K562 (cell line): ENCODE results near the gene NPAS2. TPM values are rescaled to one million over a fixed set of nuclear protein-coding genes. Genes with fewer than 3 reads are reported as not detected.
A peak's percentile ranks its signal among the peaks of the same experiment; 100 is the strongest.

Source experiments
- ATAC-seq: fragments of 200-7000 bp; cut with Tn5 transposase; 3 replicates; pipeline ENCODE4 v1.9.1; 2020; ENCODE audit warnings: moderate library complexity
- BruUV-seq: library from RNA; stranded (reverse); fragments of 400-500 nt; replicated peaks from 2 replicates; lab custom pipeline; 2021; lab: Mats Ljungman, UMichigan
- CTCF ChIA-PET: fragments of 300-600 bp; formaldehyde crosslinking; extraction: SDS; loops from one replicate; lab custom pipeline; 2021; ENCODE audit warnings: low intra/inter-chr PET ratio; lab: Yijun Ruan, JAX
- POLR2A ChIA-PET: fragments of 300-600, 350-650 bp; sonication (Branson Sonifier 250); formaldehyde crosslinking; extraction: SDS; loops from one replicate; lab custom pipeline; 2021; ENCODE audit warnings: antibody characterized with exemption, inconsistent platforms; lab: Yijun Ruan, JAX
- DNase-seq, 4 experiments: peaks; one replicate each; pipeline versions ENCODE4 v3.0.0 to v3.0.0-alpha.2; 2011 to 2018; ENCODE audit warnings: low spot score in 3 of 4, mixed read lengths in 3 of 4; ENCODE audit errors: extremely low read depth in 1 of 4
- FAIRE-seq: peaks from 2 replicates; lab custom pipeline; 2011; peaks lifted over from hg19 to GRCh38; lab: Jason Lieb, UNC
- H2AFZ ChIP-seq: 2 replicates; pipeline ENCODE4 v1.6.0; 2011; ENCODE audit warnings: low read depth, low read length, control low read depth, inconsistent platforms
- H3K27ac ChIP-seq: fragments of 200-600 bp; 3 replicates; pipeline ENCODE4 v1.8.0; 2011; ENCODE audit warnings: low read depth, mild to moderate bottlenecking, control low read depth, inconsistent platforms, low read length, moderate library complexity, mixed read lengths; ENCODE audit errors: extremely low read depth
- H3K27me3 ChIP-seq, 2 experiments: fragments of 300-600 bp in 1 of 2; 2 replicates in 1 of 2; 3 replicates in 1 of 2; pipeline versions ENCODE4 v1.6.0 to v1.8.0; 2011; ENCODE audit warnings: inconsistent platforms in 2 of 2, low read length in 2 of 2, mild to moderate bottlenecking in 1 of 2, mixed read lengths in 1 of 2, moderate library complexity in 1 of 2; ENCODE audit not compliant: control insufficient read depth in 2 of 2, insufficient read depth in 2 of 2
- H3K36me3 ChIP-seq: fragments of 300-600 bp; 3 replicates; pipeline ENCODE4 v1.8.0; 2011; ENCODE audit warnings: mild to moderate bottlenecking, low read length, inconsistent platforms; ENCODE audit not compliant: control insufficient read depth, insufficient read depth
- H3K4me1 ChIP-seq, 2 experiments: fragments of 200-600 bp in 1 of 2; replicated peaks in 1 of 2; 2 replicates in 1 of 2; 3 replicates in 1 of 2; pipeline versions ENCODE4 v1.5.1 to v1.8.0; 2011; ENCODE audit warnings: inconsistent platforms in 2 of 2, low read length in 2 of 2, mild to moderate bottlenecking in 1 of 2, mixed read lengths in 1 of 2, moderate library complexity in 1 of 2; ENCODE audit not compliant: control insufficient read depth in 2 of 2, insufficient read depth in 2 of 2
- H3K4me2 ChIP-seq: 2 replicates; pipeline ENCODE4 v1.6.1; 2011; ENCODE audit warnings: low read length, control low read depth, inconsistent platforms, mixed read lengths; ENCODE audit not compliant: insufficient read depth
- H3K4me3 ChIP-seq: fragments of 200-600 bp; sonication (generic), shearing (Covaris generic); 2 replicates; pipeline ENCODE4 v1.5.1; 2016; ENCODE audit warnings: control low read depth, inconsistent platforms
- H3K79me2 ChIP-seq: fragments of 200-600 bp; 3 replicates; pipeline ENCODE4 v1.8.0; 2011; ENCODE audit warnings: low read length, inconsistent platforms; ENCODE audit not compliant: control insufficient read depth, insufficient read depth
- H3K9ac ChIP-seq, 2 experiments: 2 replicates each; pipeline versions ENCODE4 v1.6.0 to v1.6.1; 2011; ENCODE audit warnings: low read depth in 2 of 2, low read length in 2 of 2, control low read depth in 1 of 2, inconsistent platforms in 1 of 2, mild to moderate bottlenecking in 1 of 2, mixed read lengths in 1 of 2; ENCODE audit not compliant: insufficient read depth in 1 of 2
- H3K9me1 ChIP-seq: one replicate; pipeline ENCODE4 v1.6.0; 2011; ENCODE audit warnings: inconsistent platforms, mild to moderate bottlenecking, low read length, moderate library complexity; ENCODE audit not compliant: control insufficient read depth, insufficient read depth
- H3K9me3 ChIP-seq: replicated peaks from 2 replicates; pipeline ENCODE4 v1.5.1; 2011; ENCODE audit warnings: low read depth, low read length, inconsistent platforms; ENCODE audit not compliant: control insufficient read depth, insufficient read depth
- H4K20me1 ChIP-seq: replicated peaks from 2 replicates; pipeline ENCODE4 v1.6.1; 2011; ENCODE audit warnings: low read length, inconsistent platforms, mixed read lengths; ENCODE audit not compliant: control insufficient read depth, insufficient read depth
- CTBP1 ChIP-seq: fragments of 450-650 bp; IDR thresholded peaks from 2 replicates; pipeline ENCODE4 v1.6.1; 2016; ENCODE audit warnings: borderline replicate concordance
- PKNOX1 ChIP-seq: fragments of 450-650 bp; IDR thresholded peaks from 2 replicates; pipeline ENCODE4 v1.6.1; 2016
- SREBF2 ChIP-seq: sonication (generic); formaldehyde crosslinking; IDR thresholded peaks from 2 replicates; pipeline ENCODE4 v1.4.0; 2020; ENCODE audit warnings: mild to moderate bottlenecking, missing genetic modification reagents
- ZNF584 ChIP-seq: fragments of 200-800 bp; sonication (Bioruptor generic); IDR thresholded peaks from 2 replicates; pipeline ENCODE4 v1.6.1; 2016; ENCODE audit warnings: low read depth, mild to moderate bottlenecking, missing genetic modification characterization, missing compliant biosample characterization
- WGBS: fragments of 100-300 bp; shearing (Covaris generic); methylation state at CpG from one replicate; pipeline ENCODE4 v1.1.6; 2016; ENCODE audit warnings: low coverage, mixed read lengths; ENCODE audit not compliant: insufficient coverage; ENCODE audit errors: missing lambda C conversion rate; 5-methylcytosine and 5-hydroxymethylcytosine counted together
- in situ Hi-C: fragments of 300-500 bp; cut with MboI; formaldehyde crosslinking; loops from 4 replicates; pipeline ENCODE4 v1.15.0; 2018; ENCODE audit warnings: inconsistent platforms, mixed read lengths
- intact Hi-C: fragments of 100-400 bp; cut with micrococcal nuclease; formaldehyde crosslinking; loops from 2 replicates; pipeline ENCODE4 v1.14.2; 2022
- polyA plus RNA-seq, 8 experiments: library from polyadenylated mRNA; depleted of rRNA in 4 of 8; stranded (reverse) in 5 of 8; unstranded in 3 of 8; fragments of >200 nt; fragmentation: Nextera tagmentation in 2 of 8; fragmentation: Illumina TruSeq in 1 of 8; extraction: Ambion mirVana in 2 of 8; extraction: Trizol in 1 of 8; gene quantifications; 2 replicates each; pipeline versions ENCODE4 v1.2.1 to v1.2.3, GENCODE V29; 2011 to 2014; ENCODE audit warnings: inconsistent platforms in 1 of 8, missing spikeins in 1 of 8
- total RNA-seq, 7 experiments: library from RNA; depleted of rRNA in 6 of 7; stranded (reverse); fragments of >200 nt in 6 of 7; fragmentation: Illumina TruSeq in 2 of 7; extraction: Trizol in 2 of 7; gene quantifications; 2 replicates each; pipeline versions ENCODE4 v1.2.1 to v1.2.3, GENCODE V29; 2011 to 2021; ENCODE audit warnings: low replicate concordance in 1 of 7
- TF ChIP-seq, protein P1 (sequence below): fragments of 450-650 bp; IDR thresholded peaks from 2 replicates; pipeline ENCODE4 v1.6.1; 2016; ENCODE audit warnings: mild to moderate bottlenecking, moderate library complexity

The NPAS2 gene
- total and polyA plus RNA-seq, 9 of the 15 experiments (the other 6 are each of a cell fraction or from before 2014, with no cell fraction given), result 0.06 to 0.29 (median 0.07) TPM; not detected in 5

DNA sequence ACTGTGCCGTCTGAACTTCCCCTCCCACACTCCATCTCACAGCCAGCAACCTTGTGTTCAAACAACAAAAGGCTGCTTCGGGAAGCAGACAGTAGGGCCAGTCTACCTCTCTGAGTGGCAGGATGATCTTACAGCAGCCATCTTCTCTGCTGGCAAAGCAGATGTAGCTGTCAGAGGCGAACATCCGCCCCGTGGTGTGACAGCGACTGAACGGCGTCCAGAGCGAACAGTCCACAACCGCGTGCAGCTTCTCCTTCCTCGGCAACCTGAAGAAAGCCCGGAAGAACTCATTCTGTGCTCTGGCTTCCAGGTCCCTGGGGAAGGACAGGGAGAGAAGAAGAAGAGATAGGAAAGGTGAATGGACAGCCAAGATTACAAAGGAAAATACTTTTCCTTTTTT lies 220.1 kb downstream of the NPAS2 start:
- H3K27ac ChIP-seq, result no peak overlapping the region
- ChIA-PET CTCF (no interaction called here), POLR2A (interaction anchor here (0.5 to 1.1 kb wide), 2 partner anchors 38 to 440 kb away, joined by 3 to 4 read pairs; partner anchors contain the start of gene RPL31)
- peak overlapping the region in 1 of 2 experiments; percentile 54; a peak in 1 of 4 replicates for H3K9ac ChIP-seq
- H3K36me3 ChIP-seq, result no peaks in the 10 kb centered on the region
- no peak overlapping the region for H3K4me3 ChIP-seq
- peaks cover 5% of the 10 kb centered on the region in 2 experiments; a peak in 3 of 5 replicates for H3K4me1 ChIP-seq
- in situ Hi-C loops (no loop called here), intact Hi-C loops (no loop called here)
- no peaks in the 10 kb centered on the region for H3K9me3 ChIP-seq
- H3K9me1 ChIP-seq, result no peaks in the 10 kb centered on the region
- peak overlapping the region; percentile 35 for H3K4me2 ChIP-seq
- WGBS, result 14% methylated on average over 13 of the region's 13 CpGs
- no peaks in the 10 kb centered on the region for H4K20me1 ChIP-seq
- BruUV-seq, result no TSS peak
- ATAC-seq (0 out of 3 replicates have a peak, but pooled peaks have one; percentile 11), DNase-seq (no peak), FAIRE-seq (no peak)
- peaks cover 17 to 42% of the 10 kb centered on the region in 2 experiments for H3K27me3 ChIP-seq
- peak overlapping the region; percentile 60 for H2AFZ ChIP-seq
- 0 out of 2 replicates have a peak, but pooled peaks have one; percentile 11 for TF ChIP-seq CTBP1
- TF ChIP-seq PKNOX1, result peak; percentile 22; the same call in 1 of the 2 replicates
- no peak for TF ChIP-seq ZNF584 (CRISPR knock-in tag)
- TF ChIP-seq, protein P1, sequence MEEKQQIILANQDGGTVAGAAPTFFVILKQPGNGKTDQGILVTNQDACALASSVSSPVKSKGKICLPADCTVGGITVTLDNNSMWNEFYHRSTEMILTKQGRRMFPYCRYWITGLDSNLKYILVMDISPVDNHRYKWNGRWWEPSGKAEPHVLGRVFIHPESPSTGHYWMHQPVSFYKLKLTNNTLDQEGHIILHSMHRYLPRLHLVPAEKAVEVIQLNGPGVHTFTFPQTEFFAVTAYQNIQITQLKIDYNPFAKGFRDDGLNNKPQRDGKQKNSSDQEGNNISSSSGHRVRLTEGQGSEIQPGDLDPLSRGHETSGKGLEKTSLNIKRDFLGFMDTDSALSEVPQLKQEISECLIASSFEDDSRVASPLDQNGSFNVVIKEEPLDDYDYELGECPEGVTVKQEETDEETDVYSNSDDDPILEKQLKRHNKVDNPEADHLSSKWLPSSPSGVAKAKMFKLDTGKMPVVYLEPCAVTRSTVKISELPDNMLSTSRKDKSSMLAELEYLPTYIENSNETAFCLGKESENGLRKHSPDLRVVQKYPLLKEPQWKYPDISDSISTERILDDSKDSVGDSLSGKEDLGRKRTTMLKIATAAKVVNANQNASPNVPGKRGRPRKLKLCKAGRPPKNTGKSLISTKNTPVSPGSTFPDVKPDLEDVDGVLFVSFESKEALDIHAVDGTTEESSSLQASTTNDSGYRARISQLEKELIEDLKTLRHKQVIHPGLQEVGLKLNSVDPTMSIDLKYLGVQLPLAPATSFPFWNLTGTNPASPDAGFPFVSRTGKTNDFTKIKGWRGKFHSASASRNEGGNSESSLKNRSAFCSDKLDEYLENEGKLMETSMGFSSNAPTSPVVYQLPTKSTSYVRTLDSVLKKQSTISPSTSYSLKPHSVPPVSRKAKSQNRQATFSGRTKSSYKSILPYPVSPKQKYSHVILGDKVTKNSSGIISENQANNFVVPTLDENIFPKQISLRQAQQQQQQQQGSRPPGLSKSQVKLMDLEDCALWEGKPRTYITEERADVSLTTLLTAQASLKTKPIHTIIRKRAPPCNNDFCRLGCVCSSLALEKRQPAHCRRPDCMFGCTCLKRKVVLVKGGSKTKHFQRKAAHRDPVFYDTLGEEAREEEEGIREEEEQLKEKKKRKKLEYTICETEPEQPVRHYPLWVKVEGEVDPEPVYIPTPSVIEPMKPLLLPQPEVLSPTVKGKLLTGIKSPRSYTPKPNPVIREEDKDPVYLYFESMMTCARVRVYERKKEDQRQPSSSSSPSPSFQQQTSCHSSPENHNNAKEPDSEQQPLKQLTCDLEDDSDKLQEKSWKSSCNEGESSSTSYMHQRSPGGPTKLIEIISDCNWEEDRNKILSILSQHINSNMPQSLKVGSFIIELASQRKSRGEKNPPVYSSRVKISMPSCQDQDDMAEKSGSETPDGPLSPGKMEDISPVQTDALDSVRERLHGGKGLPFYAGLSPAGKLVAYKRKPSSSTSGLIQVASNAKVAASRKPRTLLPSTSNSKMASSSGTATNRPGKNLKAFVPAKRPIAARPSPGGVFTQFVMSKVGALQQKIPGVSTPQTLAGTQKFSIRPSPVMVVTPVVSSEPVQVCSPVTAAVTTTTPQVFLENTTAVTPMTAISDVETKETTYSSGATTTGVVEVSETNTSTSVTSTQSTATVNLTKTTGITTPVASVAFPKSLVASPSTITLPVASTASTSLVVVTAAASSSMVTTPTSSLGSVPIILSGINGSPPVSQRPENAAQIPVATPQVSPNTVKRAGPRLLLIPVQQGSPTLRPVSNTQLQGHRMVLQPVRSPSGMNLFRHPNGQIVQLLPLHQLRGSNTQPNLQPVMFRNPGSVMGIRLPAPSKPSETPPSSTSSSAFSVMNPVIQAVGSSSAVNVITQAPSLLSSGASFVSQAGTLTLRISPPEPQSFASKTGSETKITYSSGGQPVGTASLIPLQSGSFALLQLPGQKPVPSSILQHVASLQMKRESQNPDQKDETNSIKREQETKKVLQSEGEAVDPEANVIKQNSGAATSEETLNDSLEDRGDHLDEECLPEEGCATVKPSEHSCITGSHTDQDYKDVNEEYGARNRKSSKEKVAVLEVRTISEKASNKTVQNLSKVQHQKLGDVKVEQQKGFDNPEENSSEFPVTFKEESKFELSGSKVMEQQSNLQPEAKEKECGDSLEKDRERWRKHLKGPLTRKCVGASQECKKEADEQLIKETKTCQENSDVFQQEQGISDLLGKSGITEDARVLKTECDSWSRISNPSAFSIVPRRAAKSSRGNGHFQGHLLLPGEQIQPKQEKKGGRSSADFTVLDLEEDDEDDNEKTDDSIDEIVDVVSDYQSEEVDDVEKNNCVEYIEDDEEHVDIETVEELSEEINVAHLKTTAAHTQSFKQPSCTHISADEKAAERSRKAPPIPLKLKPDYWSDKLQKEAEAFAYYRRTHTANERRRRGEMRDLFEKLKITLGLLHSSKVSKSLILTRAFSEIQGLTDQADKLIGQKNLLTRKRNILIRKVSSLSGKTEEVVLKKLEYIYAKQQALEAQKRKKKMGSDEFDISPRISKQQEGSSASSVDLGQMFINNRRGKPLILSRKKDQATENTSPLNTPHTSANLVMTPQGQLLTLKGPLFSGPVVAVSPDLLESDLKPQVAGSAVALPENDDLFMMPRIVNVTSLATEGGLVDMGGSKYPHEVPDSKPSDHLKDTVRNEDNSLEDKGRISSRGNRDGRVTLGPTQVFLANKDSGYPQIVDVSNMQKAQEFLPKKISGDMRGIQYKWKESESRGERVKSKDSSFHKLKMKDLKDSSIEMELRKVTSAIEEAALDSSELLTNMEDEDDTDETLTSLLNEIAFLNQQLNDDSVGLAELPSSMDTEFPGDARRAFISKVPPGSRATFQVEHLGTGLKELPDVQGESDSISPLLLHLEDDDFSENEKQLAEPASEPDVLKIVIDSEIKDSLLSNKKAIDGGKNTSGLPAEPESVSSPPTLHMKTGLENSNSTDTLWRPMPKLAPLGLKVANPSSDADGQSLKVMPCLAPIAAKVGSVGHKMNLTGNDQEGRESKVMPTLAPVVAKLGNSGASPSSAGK, result peak; percentile 49
- TF ChIP-seq SREBF2 (CRISPR knock-in tag), result no peak
- H3K79me2 ChIP-seq, result no peaks in the 10 kb centered on the region
